HFF-Myc (cell line): ENCODE results near the gene WDFY4.
"Not testable (repeated sequence)": the region's sequence is repeated elsewhere in the genome, so short reads cannot be mapped to it uniquely, and the experiment has no call there.

ENCODE experiments used
- DNase-seq: peaks from one replicate; pipeline ENCODE4 v3.0.0-alpha.2; 2011; ENCODE audit warnings: low read depth; ENCODE audit errors: extremely low read depth
- H3K4me3 ChIP-seq: replicated peaks from 2 replicates; pipeline ENCODE4 v1.5.1; 2011; ENCODE audit warnings: low read depth, mild to moderate bottlenecking, control low read depth, low read length
- CTCF ChIP-seq: IDR thresholded peaks from 2 replicates; pipeline ENCODE4 v1.5.1; 2012; ENCODE audit warnings: mild to moderate bottlenecking, low read depth, low read length, control low read depth; ENCODE audit errors: missing control alignments

Gene WDFY4

GRCh38 chr10:48638739-48639527, 45.7 kb upstream of the WDFY4 start:
- DNase-seq, result no peak
- H3K4me3 ChIP-seq, result no peak overlapping the region
- TF ChIP-seq CTCF, result no peak

- no peak for TF ChIP-seq CTCF
- DNase-seq, result no peak
- H3K4me3 ChIP-seq, result no peak overlapping the region
These were observed 45.0 kb upstream of the WDFY4 start for GRCh38 chr10:48639632-48640031.

- no peak for DNase-seq
- no peak overlapping the region for H3K4me3 ChIP-seq
- TF ChIP-seq CTCF, result no peak
These were observed 44.3 kb upstream of the WDFY4 start for GRCh38 chr10:48640326-48640725.

- not testable (repeated sequence) for H3K4me3 ChIP-seq, DNase-seq
These were observed 43.5 kb upstream of the WDFY4 start for GRCh38 chr10:48641099-48641690.

GRCh38 chr10:48645600-48645999, 39.1 kb upstream of the WDFY4 start:
- H3K4me3 ChIP-seq, result no peak overlapping the region
- DNase-seq, result no peak
- TF ChIP-seq CTCF, result no peak

GRCh38 chr10:48647073-48647472, 37.6 kb upstream of the WDFY4 start:
- DNase-seq, H3K4me3 ChIP-seq: not testable (repeated sequence)

- H3K4me3 ChIP-seq, result no peak overlapping the region
- DNase-seq, result no peak
- TF ChIP-seq CTCF, result no peak
These were observed 36.3 kb upstream of the WDFY4 start for GRCh38 chr10:48648172-48648942.
